CD4-positive, alpha-beta T cell treated with Interleukin-1 beta for 1 hour (primary cell): ENCODE measurements around the gene PRMT7.

ENCODE experiments used
- DNase-seq, 2 donors: peaks; one replicate each; pipeline ENCODE4 v3.0.0-alpha.2; 2020 to 2022

The PRMT7 gene

GRCh38 chr16:68313116-68313515 is 2.3 kb downstream of the PRMT7 start:
- no peak for DNase-seq

GRCh38 chr16:68319185-68319908 is 8.5 kb downstream of the PRMT7 start:
- no peak for DNase-seq

- no peak for DNase-seq
Measured at GRCh38 chr16:68324336-68324735, 13.5 kb downstream of the PRMT7 start.

- DNase-seq, result no peak
Measured at GRCh38 chr16:68324780-68325357, 14.1 kb downstream of the PRMT7 start.

- DNase-seq, result peak; percentile 79 to 84
Measured at GRCh38 chr16:68328151-68328859, 17.5 kb downstream of the PRMT7 start.

GRCh38 chr16:68328860-68329390 is 18.1 kb downstream of the PRMT7 start:
- DNase-seq, result no peak

- no peak for DNase-seq
Measured at GRCh38 chr16:68331879-68332410, 21.1 kb downstream of the PRMT7 start.

- DNase-seq, result peak in 1 of 2 donors; percentile 11
Measured at GRCh38 chr16:68332411-68333121, 21.7 kb downstream of the PRMT7 start.

GRCh38 chr16:68335175-68335574 is 24.4 kb downstream of the PRMT7 start:
- no peak for DNase-seq

GRCh38 chr16:68338326-68339119 is 27.7 kb downstream of the PRMT7 start:
- DNase-seq, result no peak

- DNase-seq, result no peak
Measured at GRCh38 chr16:68339214-68339613, 28.4 kb downstream of the PRMT7 start.

GRCh38 chr16:68342620-68343019 is 31.8 kb downstream of the PRMT7 start:
- no peak for DNase-seq

- no peak for DNase-seq
Measured at GRCh38 chr16:68343137-68343536, 32.3 kb downstream of the PRMT7 start.

- DNase-seq, result no peak
Measured at GRCh38 chr16:68344252-68344651, 33.4 kb downstream of the PRMT7 start.

- no peak for DNase-seq
Measured at GRCh38 chr16:68345351-68345810, 34.6 kb downstream of the PRMT7 start.

- DNase-seq, result no peak
Measured at GRCh38 chr16:68345958-68346635, 35.3 kb downstream of the PRMT7 start.

GRCh38 chr16:68346892-68347480 is 36.2 kb downstream of the PRMT7 start:
- DNase-seq, result no peak

GRCh38 chr16:68347605-68348004 is 36.8 kb downstream of the PRMT7 start:
- no peak for DNase-seq

GRCh38 chr16:68348639-68349445 is 38.0 kb downstream of the PRMT7 start:
- no peak for DNase-seq

GRCh38 chr16:68349838-68350410 is 39.1 kb downstream of the PRMT7 start:
- DNase-seq, result no peak
